ENCODE results near the gene PSMC2.
A peak's percentile ranks its signal among the peaks of the same experiment; 100 is the strongest.

PSMC2 gene

GRCh38 chr7:103347507-103348267 lies at the start of gene PSMC2:
Gene PSMC2, plus strand, starts transcription at chr7:103347643. Its CDS starts 69 bp downstream, at chr7:103347712.
- DNase-seq, result peak; percentile 86 to 91

GRCh38 chr7:103297837-103298179 lies 49.6 kb upstream of the PSMC2 start:
- DNase-seq, result no peak

- DNase-seq, result no peak
These were observed 47.8 kb upstream of the PSMC2 start for GRCh38 chr7:103299660-103300059.

- no peak for DNase-seq
These were observed 46.0 kb upstream of the PSMC2 start for GRCh38 chr7:103301441-103301840.

- no peak for DNase-seq
These were observed 39.8 kb upstream of the PSMC2 start for GRCh38 chr7:103307503-103308231.

GRCh38 chr7:103314852-103315251 lies 32.6 kb upstream of the PSMC2 start:
- no peak for DNase-seq

GRCh38 chr7:103316380-103316941 lies 31.0 kb upstream of the PSMC2 start:
- DNase-seq, result no peak

GRCh38 chr7:103317009-103317408 lies 30.4 kb upstream of the PSMC2 start:
- no peak for DNase-seq

- no peak for DNase-seq
These were observed 21.7 kb upstream of the PSMC2 start for GRCh38 chr7:103325744-103326143.

GRCh38 chr7:103336761-103337160 lies 10.7 kb upstream of the PSMC2 start:
- no peak for DNase-seq

- DNase-seq, result no peak
These were observed 8.6 kb upstream of the PSMC2 start for GRCh38 chr7:103338864-103339263.

- DNase-seq, result no peak
These were observed 6.0 kb upstream of the PSMC2 start for GRCh38 chr7:103341466-103341865.

- DNase-seq, result no peak
These were observed 4.1 kb upstream of the PSMC2 start for GRCh38 chr7:103343332-103343731.

- DNase-seq, result peak; percentile 30 to 35
These were observed 3.5 kb upstream of the PSMC2 start for GRCh38 chr7:103343758-103344452.

- DNase-seq, result peak; percentile 87
These were observed 2.8 kb upstream of the PSMC2 start, which contains the start of gene DNAJC2 for GRCh38 chr7:103344453-103345149. Gene DNAJC2, minus strand, starts transcription at chr7:103344767. Its CDS starts 145 bp downstream, at chr7:103344622.

- DNase-seq, result no peak
These were observed 1.0 kb upstream of the PSMC2 start for GRCh38 chr7:103346396-103346795.

- DNase-seq, result peak in 1 of 2 donors; percentile 8
These were observed 1.0 kb downstream of the PSMC2 start for GRCh38 chr7:103348452-103348851.

GRCh38 chr7:103348959-103349358 lies 1.5 kb downstream of the PSMC2 start:
- DNase-seq, result no peak

GRCh38 chr7:103349805-103350204 lies 2.4 kb downstream of the PSMC2 start:
- no peak for DNase-seq

GRCh38 chr7:103369432-103369831 lies 22.0 kb downstream of the PSMC2 start:
- no peak for DNase-seq

- DNase-seq, result no peak
These were observed 26.6 kb downstream of the PSMC2 start for GRCh38 chr7:103373866-103374643.

Data from CD4-positive, alpha-beta T cell treated with Interleukin-1 beta for 1 hour (primary cell).